ENCODE measurements around the gene SLC25A51. TPM values are rescaled to one million over a fixed set of nuclear protein-coding genes. Genes with fewer than 3 reads are reported as not detected.

SLC25A51 gene
- total RNA-seq, 1 experiment from 2014 or later: 12.9 TPM

DNA sequence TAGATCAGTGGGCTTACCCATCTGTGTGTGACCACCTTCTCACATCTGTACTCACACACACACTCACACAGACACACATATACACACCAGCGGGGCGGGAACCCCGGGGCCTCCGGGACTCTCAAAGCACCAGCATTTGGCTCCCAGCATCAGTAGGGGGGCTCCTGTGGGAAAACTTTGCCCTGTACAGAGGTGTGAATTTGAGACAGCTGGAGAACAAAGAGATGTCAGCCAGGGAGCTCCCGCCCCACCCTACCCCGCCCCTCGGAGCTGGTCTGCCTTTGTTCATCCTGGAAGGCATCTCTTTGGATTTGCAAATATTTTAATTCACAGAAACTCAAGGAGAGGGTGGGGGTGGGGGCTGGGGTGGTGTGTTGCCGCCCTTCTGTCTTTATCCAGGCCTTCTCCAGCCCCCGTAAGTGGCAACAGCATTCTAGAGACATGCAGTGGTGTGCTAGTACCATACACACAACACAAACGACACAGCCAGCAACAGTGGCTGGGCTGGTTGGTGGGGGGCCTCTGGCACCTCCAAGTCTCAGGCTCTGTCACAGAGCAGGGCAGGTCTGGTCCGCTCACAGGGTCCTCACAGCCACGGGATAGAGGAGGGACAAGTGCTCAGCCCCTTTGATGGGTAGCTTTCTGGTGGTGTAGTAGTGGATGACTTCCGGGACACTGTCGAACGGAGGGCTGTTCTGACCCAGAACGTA, 15.5 kb upstream of the SLC25A51 start:
- Histone ChIP-seq H3K56ac (ENCODE audit: insufficient read length, low read depth, low read length) (no peak overlapping the region), H3K4me2 (ENCODE audit: insufficient read depth, insufficient read length, low read length) (no peak overlapping the region), H3K79me1 (ENCODE audit: insufficient read depth, low read depth, low read length, poor library complexity, severe bottlenecking) (no peaks in the 10 kb centered on the region), H3K9ac (ENCODE audit: extremely low read depth, insufficient read length, low read length) (no peak overlapping the region), H3K27me3 (ENCODE audit: insufficient read depth, low read length) (no peaks in the 10 kb centered on the region), H4K5ac (ENCODE audit: insufficient read length, low read depth, low read length) (no peak overlapping the region), H3K18ac (ENCODE audit: insufficient read length, low read depth, low read length) (no peak overlapping the region), H3K79me2 (ENCODE audit: insufficient read depth, low read length) (no peaks in the 10 kb centered on the region), H2AK5ac (ENCODE audit: insufficient read length, low read length) (no peak overlapping the region), H3K4me1 (ENCODE audit: insufficient read depth, low read length) (no peaks in the 10 kb centered on the region; the same call in 1 of the 2 replicates), H3T11ph (ENCODE audit: low read length) (no peak overlapping the region), H4K8ac (replicated peaks; ENCODE audit: insufficient read length, low read depth, low read length) (no peak overlapping the region), H3K14ac (ENCODE audit: insufficient read depth, low read length) (no peak overlapping the region), H3K9me3 (ENCODE audit: control insufficient read depth, low read depth, low read length) (no peaks in the 10 kb centered on the region), H3K4ac (ENCODE audit: low read depth, low read length) (no peak overlapping the region), H3K23ac (ENCODE audit: insufficient read length, low read depth, low read length) (no peak overlapping the region), H2BK5ac (ENCODE audit: insufficient read length, low read length) (no peak overlapping the region), H2BK120ac (ENCODE audit: low read depth, low read length, poor library complexity, severe bottlenecking) (no peak overlapping the region), H2BK15ac (ENCODE audit: low read depth, low read length) (no peak overlapping the region), H4K20me1 (ENCODE audit: control insufficient read depth, insufficient read depth, insufficient read length) (no peaks in the 10 kb centered on the region), H4K91ac (ENCODE audit: insufficient read length, low read depth, low read length) (no peak overlapping the region), H3K23me2 (ENCODE audit: insufficient read length, low read depth, low read length, poor library complexity, severe bottlenecking) (no peaks in the 10 kb centered on the region), H2BK20ac (ENCODE audit: low read depth, low read length, poor library complexity, severe bottlenecking) (no peak overlapping the region), H2BK12ac (ENCODE audit: insufficient read length, low read depth, low read length) (no peak overlapping the region), H3K27ac (ENCODE audit: insufficient read length, low read depth, low read length) (no peak overlapping the region), H2AFZ (ENCODE audit: low read length) (no peak overlapping the region)
- H3K4me3 Mint-ChIP-seq: no peak overlapping the region
- peak overlapping the region in 1 of 3 experiments; percentile 40; a peak in 1 of 7 replicates for H3K27ac Mint-ChIP-seq
- WGBS (ENCODE audit: extremely low coverage, insufficient read length, low lambda C conversion rate): no CpG with 5 or more reads among the region's 16 CpGs
- no peaks in the 10 kb centered on the region; the same call in 1 of the 2 replicates for H3K27me3 Mint-ChIP-seq (ENCODE audit: low read depth)
- H3K4me1 Mint-ChIP-seq: peaks cover 50 to 59% of the 10 kb centered on the region in 2 experiments
- TF ChIP-seq, protein P1, sequence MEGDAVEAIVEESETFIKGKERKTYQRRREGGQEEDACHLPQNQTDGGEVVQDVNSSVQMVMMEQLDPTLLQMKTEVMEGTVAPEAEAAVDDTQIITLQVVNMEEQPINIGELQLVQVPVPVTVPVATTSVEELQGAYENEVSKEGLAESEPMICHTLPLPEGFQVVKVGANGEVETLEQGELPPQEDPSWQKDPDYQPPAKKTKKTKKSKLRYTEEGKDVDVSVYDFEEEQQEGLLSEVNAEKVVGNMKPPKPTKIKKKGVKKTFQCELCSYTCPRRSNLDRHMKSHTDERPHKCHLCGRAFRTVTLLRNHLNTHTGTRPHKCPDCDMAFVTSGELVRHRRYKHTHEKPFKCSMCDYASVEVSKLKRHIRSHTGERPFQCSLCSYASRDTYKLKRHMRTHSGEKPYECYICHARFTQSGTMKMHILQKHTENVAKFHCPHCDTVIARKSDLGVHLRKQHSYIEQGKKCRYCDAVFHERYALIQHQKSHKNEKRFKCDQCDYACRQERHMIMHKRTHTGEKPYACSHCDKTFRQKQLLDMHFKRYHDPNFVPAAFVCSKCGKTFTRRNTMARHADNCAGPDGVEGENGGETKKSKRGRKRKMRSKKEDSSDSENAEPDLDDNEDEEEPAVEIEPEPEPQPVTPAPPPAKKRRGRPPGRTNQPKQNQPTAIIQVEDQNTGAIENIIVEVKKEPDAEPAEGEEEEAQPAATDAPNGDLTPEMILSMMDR (conservative IDR thresholded peaks at IDR 0.05): no peak
- DNase-seq: no peak
- H3K9me3 Mint-ChIP-seq: no peaks in the 10 kb centered on the region
- peaks cover 0 to 8% (median 0%) of the 10 kb centered on the region in 3 experiments; a peak in 1 of 7 replicates for H3K36me3 Mint-ChIP-seq (ENCODE audit: insufficient read depth in 1 of 3, low read depth in 3 of 3)

Measured in H9 (cell line).